ENCODE measurements around the gene ZMYND8.

- no peak for TF ChIP-seq CTCF (IDR thresholded peaks at IDR 0.05)
- TF ChIP-seq POLR2A (IDR thresholded peaks at IDR 0.05; ENCODE audit: low read depth), result no peak
These were observed 153.5 kb downstream of the ZMYND8 start for GRCh38 chr20:47202733-47203667.
